ENCODE data around the gene DEPDC7.

Gene DEPDC7

DNA sequence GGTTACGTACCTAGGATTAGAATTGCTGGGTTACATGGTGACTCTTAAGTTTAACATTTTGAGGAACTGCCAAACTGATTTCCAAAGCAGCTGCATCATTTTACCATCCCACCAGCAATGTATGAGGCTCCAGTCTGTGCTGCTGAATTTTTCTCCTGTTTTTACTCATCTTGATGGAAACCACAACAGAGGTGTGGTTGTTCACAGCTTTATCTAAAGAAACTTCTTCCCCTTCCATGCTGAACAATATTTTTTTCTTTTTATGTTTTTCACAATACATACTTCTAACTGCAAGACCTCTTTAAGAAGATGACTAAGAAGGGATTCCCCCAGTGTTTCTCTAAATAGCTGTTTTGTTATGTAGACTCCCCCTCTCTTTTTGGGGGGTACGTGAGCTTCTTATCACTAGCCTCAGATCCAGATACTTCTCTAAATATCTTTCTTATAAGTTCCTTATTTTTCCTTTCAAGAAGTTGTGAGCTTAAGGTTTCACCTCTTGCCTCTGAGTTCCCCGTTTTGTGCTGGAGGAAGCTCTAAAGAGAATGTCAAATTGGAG, 47.7 kb downstream of the DEPDC7 start:
- no peak for DNase-seq

- no peak for DNase-seq
Observed at GRCh38 chr11:33064033-33064825, 48.6 kb downstream of the DEPDC7 start.

DNA sequence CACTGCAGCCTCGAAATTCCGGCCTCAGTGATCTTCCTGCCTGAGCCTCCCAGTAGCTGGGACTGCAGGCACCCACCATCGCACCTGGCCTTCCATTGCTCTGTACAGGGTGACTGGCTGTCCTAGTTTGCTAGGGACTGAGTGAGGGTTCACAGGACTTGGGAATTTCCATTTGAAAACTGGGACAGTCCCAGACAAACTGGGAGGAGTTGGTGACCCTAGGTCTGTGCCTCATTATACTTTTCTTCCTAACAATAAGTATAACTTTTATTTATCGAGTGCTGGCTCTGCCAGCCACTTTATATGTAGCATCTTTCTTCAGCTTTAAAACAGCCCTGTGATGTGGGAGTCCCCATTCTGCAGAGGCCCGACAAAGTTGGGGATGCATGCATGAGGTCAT, 49.2 kb downstream of the DEPDC7 start:
- no peak for DNase-seq

- DNase-seq = peak; percentile 69 to 74
Observed at GRCh38 chr11:33065445-33066178, 49.9 kb downstream of the DEPDC7 start.

- DNase-seq = no peak
Observed at GRCh38 chr11:33067294-33067693, 51.6 kb downstream of the DEPDC7 start.

DNA sequence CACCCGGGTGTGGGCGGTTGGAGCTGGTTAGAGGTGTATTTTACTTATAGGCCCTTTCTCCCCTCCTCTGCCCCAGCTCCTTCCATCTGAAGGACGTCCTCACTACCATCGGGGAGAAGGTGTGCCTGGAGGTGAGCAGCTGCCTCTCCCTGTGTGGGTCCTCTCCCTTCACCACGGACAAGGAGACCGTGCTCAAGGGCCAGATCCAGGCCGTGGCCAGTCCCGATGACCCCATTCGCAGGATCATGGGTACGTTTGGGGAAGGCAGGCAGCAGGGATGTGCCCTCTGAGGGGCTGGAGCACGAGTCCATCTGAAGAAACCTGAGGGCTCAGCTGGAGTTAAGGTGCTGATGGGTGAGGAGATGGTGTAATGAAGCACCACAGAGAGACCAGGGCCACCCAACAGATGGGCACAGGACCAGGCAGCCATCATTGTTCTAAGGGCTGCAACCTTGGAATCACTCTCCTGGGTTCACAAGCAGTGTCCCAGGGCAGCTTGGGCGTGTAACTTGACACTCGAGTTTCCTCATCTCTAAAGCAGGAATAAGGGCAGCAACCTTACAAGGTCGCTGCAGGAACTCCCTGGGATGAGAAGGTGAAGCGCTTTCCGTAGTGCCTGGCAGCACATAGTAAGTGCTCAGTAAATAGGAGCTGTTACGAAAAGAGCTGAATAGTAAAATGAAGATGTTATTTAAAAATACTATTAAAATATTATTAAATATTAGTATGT, 53.1 kb downstream of the DEPDC7 start:
- no peak for DNase-seq

DNA sequence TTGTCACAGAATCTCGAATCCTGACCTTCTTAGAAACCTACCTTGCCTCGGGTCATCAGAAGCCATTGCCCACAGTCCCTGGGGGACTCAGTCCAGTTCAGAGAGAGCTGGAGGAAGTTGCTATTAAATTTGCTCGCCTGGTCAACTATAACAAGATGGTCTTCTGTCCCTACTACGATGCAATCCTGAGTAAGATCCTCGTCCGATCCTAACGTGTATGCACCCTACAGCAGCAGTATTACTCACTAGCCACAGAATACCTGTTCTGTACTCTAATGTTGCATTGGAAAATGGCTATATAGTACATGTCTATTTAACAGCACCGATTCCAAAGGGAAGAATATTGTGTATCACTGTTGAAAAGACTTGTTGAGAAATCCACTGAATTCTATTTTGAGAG, 56.8 kb downstream of the DEPDC7 start:
- no peak for DNase-seq

Measured in CD4-positive, alpha-beta T cell treated with Interferon alpha-2 for 1 hour (primary cell).